H9 (cell line): ENCODE measurements around the gene CCDC157. TPM values are rescaled to one million over a fixed set of nuclear protein-coding genes. Genes with fewer than 3 reads are reported as not detected.

Experiments
- DNase-seq: peaks from one replicate; pipeline ENCODE4 v3.0.0-alpha.2; 2017
- H2AFZ ChIP-seq: one replicate; pipeline ENCODE4 v1.6.1; 2013; ENCODE audit warnings: mild to moderate bottlenecking, low read length, control low read depth, moderate library complexity
- H2AK5ac ChIP-seq: 2 replicates; pipeline ENCODE4 v1.6.1; 2013; ENCODE audit warnings: low read length, control low read depth, mixed read lengths; ENCODE audit not compliant: insufficient read length
- H2BK120ac ChIP-seq: one replicate; pipeline ENCODE4 v1.6.1; 2013; ENCODE audit warnings: low read depth, mild to moderate bottlenecking, low read length, control low read depth, inconsistent platforms; ENCODE audit not compliant: poor library complexity, severe bottlenecking
- H2BK12ac ChIP-seq: 2 replicates; pipeline ENCODE4 v1.6.1; 2013; ENCODE audit warnings: low read length, control low read depth, mixed read lengths, low read depth; ENCODE audit not compliant: insufficient read length
- H2BK15ac ChIP-seq: 2 replicates; pipeline ENCODE4 v1.6.1; 2013; ENCODE audit warnings: low read depth, low read length, control low read depth
- H2BK20ac ChIP-seq: one replicate; pipeline ENCODE4 v1.6.1; 2013; ENCODE audit warnings: low read depth, mild to moderate bottlenecking, low read length, control low read depth, inconsistent platforms; ENCODE audit not compliant: poor library complexity, severe bottlenecking
- H2BK5ac ChIP-seq: 2 replicates; pipeline ENCODE4 v1.6.1; 2013; ENCODE audit warnings: low read length, control low read depth, mixed read lengths; ENCODE audit not compliant: insufficient read length
- H3K14ac ChIP-seq: 2 replicates; pipeline ENCODE4 v1.6.1; 2013; ENCODE audit warnings: low read length, control low read depth; ENCODE audit not compliant: insufficient read depth
- H3K18ac ChIP-seq: 2 replicates; pipeline ENCODE4 v1.6.1; 2013; ENCODE audit warnings: low read depth, mild to moderate bottlenecking, mixed read lengths, low read length, control low read depth; ENCODE audit not compliant: insufficient read length
- H3K23ac ChIP-seq: 2 replicates; pipeline ENCODE4 v1.6.1; 2013; ENCODE audit warnings: low read length, control low read depth, mixed read lengths, low read depth; ENCODE audit not compliant: insufficient read length
- H3K23me2 ChIP-seq: 2 replicates; pipeline ENCODE4 v1.6.1; 2013; ENCODE audit warnings: low read depth, mild to moderate bottlenecking, mixed read lengths, low read length, control low read depth; ENCODE audit not compliant: insufficient read length, poor library complexity, severe bottlenecking
- H3K27ac ChIP-seq: 2 replicates; pipeline ENCODE4 v1.5.1; 2013; ENCODE audit warnings: low read length, control low read depth, mixed read lengths, low read depth; ENCODE audit not compliant: insufficient read length
- H3K27me3 ChIP-seq: 2 replicates; pipeline ENCODE4 v1.6.1; 2013; ENCODE audit warnings: low read length, control low read depth, inconsistent platforms; ENCODE audit not compliant: insufficient read depth
- H3K4ac ChIP-seq: 2 replicates; pipeline ENCODE4 v1.6.1; 2013; ENCODE audit warnings: low read depth, mild to moderate bottlenecking, control low read depth, inconsistent platforms, low read length, moderate library complexity
- H3K4me1 ChIP-seq: 2 replicates; pipeline ENCODE4 v1.6.1; 2013; ENCODE audit warnings: low read length, control low read depth, inconsistent platforms; ENCODE audit not compliant: insufficient read depth
- H3K4me2 ChIP-seq: 2 replicates; pipeline ENCODE4 v1.6.1; 2013; ENCODE audit warnings: low read length, control low read depth, mixed read lengths; ENCODE audit not compliant: insufficient read length, insufficient read depth
- H3K56ac ChIP-seq: 2 replicates; pipeline ENCODE4 v1.6.1; 2013; ENCODE audit warnings: low read depth, mild to moderate bottlenecking, mixed read lengths, low read length, control low read depth; ENCODE audit not compliant: insufficient read length
- H3K79me1 ChIP-seq: 2 replicates; pipeline ENCODE4 v1.6.1; 2013; ENCODE audit warnings: low read depth, mild to moderate bottlenecking, moderate library complexity, low read length, control low read depth, inconsistent platforms; ENCODE audit not compliant: insufficient read depth, poor library complexity, severe bottlenecking
- H3K79me2 ChIP-seq: 2 replicates; pipeline ENCODE4 v1.6.1; 2013; ENCODE audit warnings: low read length, control low read depth, inconsistent platforms; ENCODE audit not compliant: insufficient read depth
- H3K9ac ChIP-seq: 2 replicates; pipeline ENCODE4 v1.6.1; 2013; ENCODE audit warnings: low read length, control low read depth, mixed read lengths; ENCODE audit not compliant: insufficient read length; ENCODE audit errors: extremely low read depth
- H3K9me3 ChIP-seq: one replicate; pipeline ENCODE4 v1.6.1; 2013; ENCODE audit warnings: low read depth, low read length, inconsistent platforms; ENCODE audit not compliant: control insufficient read depth
- H3T11ph ChIP-seq: one replicate; pipeline ENCODE4 v1.6.1; 2013; ENCODE audit warnings: mild to moderate bottlenecking, low read length, control low read depth, inconsistent platforms
- H4K20me1 ChIP-seq: one replicate; pipeline ENCODE4 v1.6.1; 2013; ENCODE audit not compliant: control insufficient read depth, insufficient read length, insufficient read depth
- H4K5ac ChIP-seq: 2 replicates; pipeline ENCODE4 v1.6.1; 2013; ENCODE audit warnings: low read depth, mild to moderate bottlenecking, mixed read lengths, low read length, control low read depth; ENCODE audit not compliant: insufficient read length
- H4K8ac ChIP-seq: replicated peaks from 2 replicates; pipeline ENCODE4 v1.6.1; 2013; ENCODE audit warnings: low read length, control low read depth, mixed read lengths, low read depth; ENCODE audit not compliant: insufficient read length
- H4K91ac ChIP-seq: 2 replicates; pipeline ENCODE4 v1.6.1; 2013; ENCODE audit warnings: low read depth, mild to moderate bottlenecking, moderate library complexity, mixed read lengths, low read length, control low read depth; ENCODE audit not compliant: insufficient read length
- H3K27ac Mint-ChIP-seq, 3 experiments: 2 replicates in 2 of 3; 3 replicates in 1 of 3; pipeline ENCODE4 v1.8.0; 2020 to 2021; ENCODE audit warnings: mixed read lengths in 3 of 3, mild to moderate bottlenecking in 1 of 3, moderate library complexity in 1 of 3
- H3K27me3 Mint-ChIP-seq: 2 replicates; pipeline ENCODE4 v1.8.0; 2021; ENCODE audit warnings: low read depth, mild to moderate bottlenecking, moderate library complexity, mixed read lengths
- H3K36me3 Mint-ChIP-seq, 3 experiments: 2 replicates in 2 of 3; 3 replicates in 1 of 3; pipeline ENCODE4 v1.8.0; 2020 to 2021; ENCODE audit warnings: low read depth in 3 of 3, mixed read lengths in 3 of 3; ENCODE audit not compliant: insufficient read depth in 1 of 3
- H3K4me1 Mint-ChIP-seq, 2 experiments: 2 replicates each; pipeline ENCODE4 v1.8.0; 2020; ENCODE audit warnings: mixed read lengths in 2 of 2
- H3K4me3 Mint-ChIP-seq, 2 experiments: 2 replicates in 1 of 2; 3 replicates in 1 of 2; pipeline ENCODE4 v1.8.0; 2020 to 2021; ENCODE audit warnings: mild to moderate bottlenecking in 2 of 2, mixed read lengths in 2 of 2, moderate library complexity in 1 of 2
- H3K9me3 Mint-ChIP-seq, 2 experiments: 2 replicates in 1 of 2; 3 replicates in 1 of 2; pipeline ENCODE4 v1.8.0; 2020; ENCODE audit warnings: mild to moderate bottlenecking in 2 of 2, mixed read lengths in 2 of 2, moderate library complexity in 1 of 2
- WGBS: extraction: QIAGEN DNeasy Blood & Tissue Kit; methylation state at CpG from one replicate; pipeline ENCODE4 v1.1.7; 2013; ENCODE audit warnings: missing lambda C conversion rate, low lambda C conversion rate, mixed read lengths; ENCODE audit not compliant: insufficient read length; ENCODE audit errors: extremely low coverage; 5-methylcytosine and 5-hydroxymethylcytosine counted together
- total RNA-seq: library from RNA; stranded (reverse); gene quantifications from 2 replicates; pipeline ENCODE4 v1.2.1, GENCODE V29; 2021
- TF ChIP-seq, protein P1 (sequence below): fragments of 200-600 bp; sonication (generic); conservative IDR thresholded peaks from 3 replicates; pipeline ENCODE4 v1.8.0; 2021; ENCODE audit warnings: antibody characterized with exemption, mild to moderate bottlenecking

CCDC157 gene
- total RNA-seq, 1 experiment from 2014 or later = 4.3 TPM

DNA sequence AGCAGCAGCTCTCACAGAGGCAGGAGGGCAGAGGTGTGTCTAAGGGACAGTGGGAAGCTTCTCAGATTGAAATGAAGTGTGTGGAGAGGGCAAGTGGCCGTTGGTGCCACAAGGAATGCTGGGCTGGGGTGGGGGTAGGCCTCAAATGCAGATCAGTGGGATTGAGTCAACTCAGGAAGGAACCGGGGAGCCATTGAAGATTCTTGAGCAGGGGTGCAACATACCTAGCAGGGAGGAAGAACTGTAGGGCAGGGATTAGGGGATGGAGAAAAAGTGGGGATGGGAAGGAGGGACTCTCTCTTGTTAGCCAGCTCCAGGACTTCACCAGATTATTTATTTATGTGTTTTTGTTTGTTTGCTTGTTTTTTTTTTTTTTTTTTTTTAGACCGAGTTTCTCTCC lies 37.1 kb downstream of the CCDC157 start:
- no peak overlapping the region for H3K4me3 Mint-ChIP-seq
- no peak overlapping the region for H2BK5ac ChIP-seq

More for the DNA sequence above, 37.1 kb downstream of the CCDC157 start:
- H4K20me1 ChIP-seq = no peaks in the 10 kb centered on the region
- Mint-ChIP-seq H3K27me3 (peaks cover 36% of the 10 kb centered on the region), H3K36me3 (peaks cover 0 to 8% (median 5%) of the 10 kb centered on the region in 3 experiments; a peak in 3 of 7 replicates), H3K27ac (peak overlapping the region in 2 of 3 experiments; percentile 16 to 24; a peak in 3 of 7 replicates), H3K4me1 (peaks cover 39 to 47% of the 10 kb centered on the region in 2 experiments), H3K9me3 (peaks cover 5 to 11% of the 10 kb centered on the region in 2 experiments)
- H2BK12ac ChIP-seq = no peak overlapping the region
- H3K79me2 ChIP-seq = no peaks in the 10 kb centered on the region
- H2AFZ ChIP-seq = no peak overlapping the region
- DNase-seq = no peak
- no peak overlapping the region for H2BK120ac ChIP-seq
- no peak overlapping the region for H3K27ac ChIP-seq
- H4K5ac ChIP-seq = no peak overlapping the region
- WGBS = no CpG with 5 or more reads among the region's 3 CpGs
- no peak overlapping the region for H2BK15ac ChIP-seq
- no peak overlapping the region for H3K9ac ChIP-seq
- TF ChIP-seq, protein P1, sequence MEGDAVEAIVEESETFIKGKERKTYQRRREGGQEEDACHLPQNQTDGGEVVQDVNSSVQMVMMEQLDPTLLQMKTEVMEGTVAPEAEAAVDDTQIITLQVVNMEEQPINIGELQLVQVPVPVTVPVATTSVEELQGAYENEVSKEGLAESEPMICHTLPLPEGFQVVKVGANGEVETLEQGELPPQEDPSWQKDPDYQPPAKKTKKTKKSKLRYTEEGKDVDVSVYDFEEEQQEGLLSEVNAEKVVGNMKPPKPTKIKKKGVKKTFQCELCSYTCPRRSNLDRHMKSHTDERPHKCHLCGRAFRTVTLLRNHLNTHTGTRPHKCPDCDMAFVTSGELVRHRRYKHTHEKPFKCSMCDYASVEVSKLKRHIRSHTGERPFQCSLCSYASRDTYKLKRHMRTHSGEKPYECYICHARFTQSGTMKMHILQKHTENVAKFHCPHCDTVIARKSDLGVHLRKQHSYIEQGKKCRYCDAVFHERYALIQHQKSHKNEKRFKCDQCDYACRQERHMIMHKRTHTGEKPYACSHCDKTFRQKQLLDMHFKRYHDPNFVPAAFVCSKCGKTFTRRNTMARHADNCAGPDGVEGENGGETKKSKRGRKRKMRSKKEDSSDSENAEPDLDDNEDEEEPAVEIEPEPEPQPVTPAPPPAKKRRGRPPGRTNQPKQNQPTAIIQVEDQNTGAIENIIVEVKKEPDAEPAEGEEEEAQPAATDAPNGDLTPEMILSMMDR = no peak
- peaks cover 7% of the 10 kb centered on the region for H3K23me2 ChIP-seq
- no peak overlapping the region for H3K4me2 ChIP-seq
- no peak overlapping the region for H3K18ac ChIP-seq
- H3K27me3 ChIP-seq = peaks cover 4% of the 10 kb centered on the region; the same call in 1 of the 2 replicates
- H3K9me3 ChIP-seq = no peaks in the 10 kb centered on the region
- H3T11ph ChIP-seq = no peak overlapping the region
- no peak overlapping the region for H2AK5ac ChIP-seq
- H3K4me1 ChIP-seq = peaks cover 6% of the 10 kb centered on the region; the same call in 1 of the 2 replicates
- H4K8ac ChIP-seq = no peak overlapping the region
- H3K14ac ChIP-seq = no peak overlapping the region
- H3K56ac ChIP-seq = no peak overlapping the region
- H3K23ac ChIP-seq = no peak overlapping the region
- H4K91ac ChIP-seq = no peak overlapping the region
- no peak overlapping the region for H2BK20ac ChIP-seq
- H3K4ac ChIP-seq = no peak overlapping the region
- no peaks in the 10 kb centered on the region for H3K79me1 ChIP-seq
